Thyroid gland (tissue), 4 donors: ENCODE results near the gene KCNK4.

Experiments
- CTCF ChIP-seq, 6 experiments: fragments of 200-600 bp in 3 of 6; fragments of 450-650 bp in 3 of 6; sonication (generic) in 3 of 6; IDR thresholded peaks; one replicate each; pipeline ENCODE4 v1.5.1; 2016 to 2019; ENCODE audit warnings: antibody characterized with exemption in 6 of 6, mild to moderate bottlenecking in 2 of 6, inconsistent platforms in 1 of 6, moderate library complexity in 1 of 6
- POLR2A ChIP-seq, 2 donors: fragments of 450-650 bp; IDR thresholded peaks; one replicate each; pipeline ENCODE4 v1.6.1; 2017; ENCODE audit warnings: antibody characterized with exemption in 2 of 2, mild to moderate bottlenecking in 2 of 2, moderate library complexity in 1 of 2

GRCh38 chr11:64317325-64317960 lies 26.3 kb downstream of the KCNK4 start, which contains the start of gene TRMT112:
- TF ChIP-seq CTCF (IDR thresholded peaks at IDR 0.05) (no peak), POLR2A (IDR thresholded peaks at IDR 0.05) (peak in 1 of 2 donors; percentile 85)
